Choroid plexus epithelial cell (primary cell): Measurements from ENCODE around the gene NKAIN2.

Source experiments
- DNase-seq: peaks from one replicate; pipeline ENCODE4 v3.0.0-alpha.2; 2010; ENCODE audit warnings: low read depth
- H3K4me3 ChIP-seq: 2 replicates; pipeline ENCODE4 v1.5.1; 2011; ENCODE audit warnings: low read depth, mild to moderate bottlenecking, control low read depth, low read length, moderate library complexity
- CTCF ChIP-seq: conservative IDR thresholded peaks from 2 replicates; pipeline ENCODE4 v1.5.1; 2011; ENCODE audit warnings: low read depth, mild to moderate bottlenecking, control low read depth, inconsistent platforms, low read length, moderate library complexity

The NKAIN2 gene

DNA sequence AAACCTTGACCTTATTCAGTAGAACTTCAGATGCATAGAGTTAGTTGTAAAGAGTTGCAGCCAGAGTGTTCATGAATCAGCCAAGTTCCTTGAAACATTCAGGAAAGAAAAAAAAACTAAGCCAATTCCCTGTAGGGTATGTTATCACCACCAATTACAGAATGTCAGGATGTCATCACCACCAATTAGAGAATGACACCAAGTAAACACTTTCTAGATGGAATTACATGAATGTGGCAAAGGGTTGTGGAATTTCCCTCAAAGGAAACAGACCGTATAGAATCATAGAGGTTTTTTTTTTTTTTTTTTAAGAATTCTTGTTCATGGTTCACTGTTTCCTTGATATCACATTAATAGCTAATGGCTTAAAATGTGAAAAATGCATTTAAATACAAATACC is 686.5 kb downstream of the NKAIN2 start:
- TF ChIP-seq CTCF, result no peak
- peak; percentile 74 for DNase-seq
- H3K4me3 ChIP-seq, result no peak overlapping the region

- no peak for DNase-seq
- TF ChIP-seq CTCF, result no peak
- H3K4me3 ChIP-seq, result no peak overlapping the region
Measured at GRCh38 chr6:124493259-124493658, 689.6 kb downstream of the NKAIN2 start.

GRCh38 chr6:124494956-124495664 is 691.4 kb downstream of the NKAIN2 start:
- no peak for DNase-seq
- no peak overlapping the region for H3K4me3 ChIP-seq
- no peak for TF ChIP-seq CTCF

DNA sequence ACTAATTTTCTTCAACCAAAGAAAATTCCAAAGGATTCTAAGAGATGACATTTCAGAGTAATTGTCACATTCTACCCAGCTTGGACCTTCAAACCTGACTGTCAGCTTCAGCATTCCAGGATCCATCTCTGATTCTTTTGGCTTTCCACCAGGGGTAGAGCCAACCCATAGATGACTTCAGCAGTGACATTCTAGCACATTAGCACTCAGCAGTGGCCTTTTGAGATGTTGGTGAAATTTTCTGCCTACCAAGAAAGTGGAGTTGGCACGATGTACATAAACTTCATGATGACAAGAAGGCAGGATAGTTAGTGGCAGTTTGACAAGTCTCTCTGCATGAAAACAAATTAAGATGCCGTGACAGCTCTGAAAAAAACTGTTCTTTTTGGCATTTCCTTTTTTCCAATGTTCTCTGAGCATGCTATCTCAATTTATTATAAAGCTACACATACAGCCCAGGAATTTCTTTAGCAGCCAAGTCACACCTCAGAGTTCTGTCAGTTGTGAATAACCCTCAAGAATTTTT is 692.1 kb downstream of the NKAIN2 start:
- no peak for TF ChIP-seq CTCF
- DNase-seq, result no peak
- no peak overlapping the region for H3K4me3 ChIP-seq

DNA sequence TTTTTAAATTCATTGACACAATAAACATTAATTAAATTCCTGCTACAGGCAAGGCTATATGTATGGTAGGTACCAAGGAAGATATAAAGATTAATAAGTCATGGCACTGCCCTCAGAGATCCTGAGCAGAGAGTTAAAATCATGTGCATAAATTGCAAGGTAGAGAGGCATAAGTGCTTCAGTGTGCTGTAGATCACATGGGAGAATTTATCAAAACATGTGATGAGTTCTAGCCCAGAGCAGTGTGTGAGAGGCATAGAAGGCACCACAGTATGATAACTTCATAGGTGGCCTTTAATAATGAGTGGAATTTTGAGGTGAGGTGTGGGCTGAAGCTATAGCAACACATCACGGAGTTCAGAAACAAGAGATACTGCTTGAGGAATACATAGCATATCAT is 692.7 kb downstream of the NKAIN2 start:
- TF ChIP-seq CTCF, result no peak
- no peak for DNase-seq

GRCh38 chr6:124512431-124512830 is 708.8 kb downstream of the NKAIN2 start:
- no peak for DNase-seq
- TF ChIP-seq CTCF, result no peak
- no peak overlapping the region for H3K4me3 ChIP-seq

More for the DNA sequence above, 692.7 kb downstream of the NKAIN2 start:
- no peak overlapping the region for H3K4me3 ChIP-seq

- H3K4me3 ChIP-seq, result no peak overlapping the region
- DNase-seq, result no peak
- no peak for TF ChIP-seq CTCF
Measured at GRCh38 chr6:124517339-124517738, 713.7 kb downstream of the NKAIN2 start.
